HEK293 (cell line): ENCODE data around the gene CSHL1.
"Not testable (repeated sequence)": the region's sequence is repeated elsewhere in the genome, so short reads cannot be mapped to it uniquely, and the experiment has no call there.

Experiments
- CTCF ChIA-PET: fragments of 350-600 bp; formaldehyde crosslinking; extraction: SDS; loops from one replicate; lab custom pipeline; 2021; ENCODE audit warnings: antibody characterized with exemption; lab: Yijun Ruan, JAX
- POLR2A ChIA-PET: fragments of 300-600 bp; formaldehyde crosslinking; extraction: SDS; loops from one replicate; lab custom pipeline; 2020; ENCODE audit warnings: antibody characterized with exemption, inconsistent platforms; lab: Yijun Ruan, JAX
- H3K27ac ChIP-seq: fragments of 200-500 bp; sonication (Bioruptor generic); 2 replicates; pipeline ENCODE4 v1.5.1; 2014; ENCODE audit warnings: low read depth, low read length, control low read depth, inconsistent platforms; ENCODE audit errors: extremely low read depth
- H3K36me3 ChIP-seq, 2 experiments: fragments of 200-500 bp in 1 of 2; sonication (Bioruptor generic) in 1 of 2; 1 replicate in 1 of 2; 2 replicates in 1 of 2; pipeline ENCODE4 v1.5.1; 2014 to 2017; ENCODE audit warnings: inconsistent platforms in 2 of 2, low read length in 2 of 2; ENCODE audit not compliant: control insufficient read depth in 2 of 2, insufficient read depth in 1 of 2
- H3K4me1 ChIP-seq: fragments of 200-500 bp; sonication (Bioruptor generic); 2 replicates; pipeline ENCODE4 v1.5.1; 2014; ENCODE audit warnings: mild to moderate bottlenecking, low read length, inconsistent platforms; ENCODE audit not compliant: control insufficient read depth, insufficient read depth
- H3K4me3 ChIP-seq: 2 replicates; pipeline ENCODE4 v1.5.1; 2011; ENCODE audit warnings: low read depth, mild to moderate bottlenecking, control low read depth, low read length, moderate library complexity
- H3K9me3 ChIP-seq: fragments of 200-500 bp; sonication (Bioruptor generic); 2 replicates; pipeline ENCODE4 v1.5.1; 2014; ENCODE audit warnings: low read depth, low read length, inconsistent platforms; ENCODE audit not compliant: control insufficient read depth, insufficient read depth

Gene CSHL1

GRCh38 chr17:63903787-63904201, 7.3 kb downstream of the CSHL1 start:
- H3K27ac ChIP-seq, H3K9me3 ChIP-seq, H3K4me1 ChIP-seq, H3K4me3 ChIP-seq, H3K36me3 ChIP-seq: not testable (repeated sequence)
- ChIA-PET POLR2A (interaction anchor here (0.6 kb wide), 1 partner anchor 231 kb away, joined by 3 read pairs; no protein-coding TSS in a partner anchor), CTCF (interaction anchor here (0.6 to 4.6 kb wide), 10 partner anchors 8 to 418 kb away, joined by 3 to 23 read pairs (median 3); partner anchors contain the start of genes CSHL1 and GH1)

GRCh38 chr17:63901971-63902370, 9.1 kb downstream of the CSHL1 start:
- POLR2A ChIA-PET, H3K9me3 ChIP-seq: not testable (repeated sequence)
- CTCF ChIA-PET: interaction anchor here (0.6 to 4.6 kb wide), 7 partner anchors 10 to 338 kb away, joined by 3 to 23 read pairs (median 4); partner anchors contain the start of genes CCDC47 and CSHL1

GRCh38 chr17:63898899-63899798, 11.9 kb downstream of the CSHL1 start:
- not testable (repeated sequence) for H3K4me3 ChIP-seq, H3K9me3 ChIP-seq, H3K4me1 ChIP-seq, H3K36me3 ChIP-seq, H3K27ac ChIP-seq
- ChIA-PET CTCF (interaction anchor here (1.3 kb wide), 1 partner anchor 11 kb away, joined by 5 read pairs; no protein-coding TSS in a partner anchor), POLR2A (interaction anchor here (0.6 kb wide), 1 partner anchor 399 kb away, joined by 11 read pairs; no protein-coding TSS in a partner anchor)

More at GRCh38 chr17:63901971-63902370, 9.1 kb downstream of the CSHL1 start:
- H3K27ac ChIP-seq, H3K4me1 ChIP-seq, H3K4me3 ChIP-seq, H3K36me3 ChIP-seq: not testable (repeated sequence)

GRCh38 chr17:63896524-63897354, 14.3 kb downstream of the CSHL1 start, which contains the start of gene CSH1:
Gene CSH1 (minus strand): TSS chr17:63896574. CDS start chr17:63896511, 63 bp downstream.
- POLR2A ChIA-PET, H3K4me1 ChIP-seq, H3K27ac ChIP-seq: not testable (repeated sequence)

GRCh38 chr17:63894821-63895220, 16.2 kb downstream of the CSHL1 start:
- H3K27ac ChIP-seq, H3K9me3 ChIP-seq, H3K4me3 ChIP-seq, H3K4me1 ChIP-seq, H3K36me3 ChIP-seq, POLR2A ChIA-PET, CTCF ChIA-PET: not testable (repeated sequence)

More at GRCh38 chr17:63896524-63897354, 14.3 kb downstream of the CSHL1 start, which contains the start of gene CSH1:
- CTCF ChIA-PET: interaction anchor here (0.6 kb wide), 2 partner anchors 14 to 22 kb away, joined by 3 read pairs; partner anchors contain the start of gene CSHL1
- not testable (repeated sequence) for H3K4me3 ChIP-seq, H3K9me3 ChIP-seq, H3K36me3 ChIP-seq

GRCh38 chr17:63894021-63894420, 17.0 kb downstream of the CSHL1 start:
- H3K27ac ChIP-seq, H3K4me1 ChIP-seq, H3K36me3 ChIP-seq, POLR2A ChIA-PET, H3K9me3 ChIP-seq, H3K4me3 ChIP-seq: not testable (repeated sequence)
- CTCF ChIA-PET: interaction anchor here (1.5 kb wide), 1 partner anchor 133 kb away, joined by 5 read pairs; no protein-coding TSS in a partner anchor

- CTCF ChIA-PET: interaction anchor here (0.7 to 2.1 kb wide), 6 partner anchors 11 to 135 kb away, joined by 3 to 6 read pairs (median 4); no protein-coding TSS in a partner anchor
- H3K36me3 ChIP-seq, POLR2A ChIA-PET, H3K27ac ChIP-seq, H3K4me1 ChIP-seq, H3K4me3 ChIP-seq, H3K9me3 ChIP-seq: not testable (repeated sequence)
Measured at GRCh38 chr17:63892316-63893037, 18.6 kb downstream of the CSHL1 start.
